Testis (tissue), 3 donors: ENCODE measurements around the gene GPD1. TPM values are rescaled to one million over a fixed set of nuclear protein-coding genes. Genes with fewer than 3 reads are reported as not detected.

Experiments
- DNase-seq: peaks from one replicate; pipeline ENCODE4 v3.0.0-alpha.2; 2019
- H3K27ac ChIP-seq, 2 donors: fragments of 200-600 bp; sonication (generic); one replicate each; pipeline ENCODE4 v1.5.1; 2019
- H3K27me3 ChIP-seq: fragments of 200-600 bp; sonication (generic); one replicate; pipeline ENCODE4 v1.5.1; 2019
- H3K36me3 ChIP-seq: fragments of 200-600 bp; sonication (generic); one replicate; pipeline ENCODE4 v1.5.1; 2017; ENCODE audit warnings: low read depth; ENCODE audit errors: missing control alignments
- H3K4me1 ChIP-seq: fragments of 200-600 bp; sonication (generic); one replicate; pipeline ENCODE4 v1.5.1; 2019
- H3K4me3 ChIP-seq, 2 donors: fragments of 200-600 bp; sonication (generic); one replicate each; pipeline ENCODE4 v1.5.1; 2017 to 2019
- H3K9me3 ChIP-seq: fragments of 200-600 bp; sonication (generic); one replicate; pipeline ENCODE4 v1.5.1; 2017
- CTCF ChIP-seq, 3 experiments: fragments of 450-650 bp in 2 of 3; fragments of 200-600 bp in 1 of 3; sonication (generic) in 1 of 3; IDR thresholded peaks; one replicate each; pipeline ENCODE4 v1.5.1; 2016 to 2019; ENCODE audit warnings: antibody characterized with exemption in 3 of 3, mild to moderate bottlenecking in 2 of 3, moderate library complexity in 1 of 3
- POLR2A ChIP-seq: fragments of 450-650 bp; IDR thresholded peaks from one replicate; pipeline ENCODE4 v1.6.1; 2017; ENCODE audit warnings: antibody characterized with exemption, mild to moderate bottlenecking, moderate library complexity
- WGBS, 2 donors: methylation state at CpG; one replicate each; pipeline ENCODE4 v1.1.5; 2018; 5-methylcytosine and 5-hydroxymethylcytosine counted together
- intact Hi-C: fragments of 100-400 bp; cut with DNase I; formaldehyde crosslinking; loops from one replicate; pipeline ENCODE4 v1.15.1; 2023; ENCODE audit warnings: low total_unique reads
- polyA plus RNA-seq: library from polyadenylated mRNA; stranded (reverse); fragments of 350-450 nt; fragmentation: Illumina TruSeq; extraction: RNeasy Lipid Tissue Mini Kit (QIAGEN cat#74804); gene quantifications from one replicate; pipeline ENCODE4 v1.2.3, GENCODE V29; 2014; ENCODE audit warnings: low read depth, low replicate concordance; ENCODE audit not compliant: insufficient read depth
- total RNA-seq, 2 donors: library from RNA; depleted of rRNA; stranded (reverse); fragments of >200 nt; gene quantifications; one replicate each; pipeline ENCODE4 v1.2.3, GENCODE V29; 2016

Gene GPD1
- total and polyA plus RNA-seq, 3 donors from 2014 or later, result 2.1 to 3.1 (median 2.4) TPM

- Histone ChIP-seq H3K4me3 (no peak overlapping the region), H3K27me3 (no peaks in the 10 kb centered on the region), H3K9me3 (no peaks in the 10 kb centered on the region), H3K36me3 (no peaks in the 10 kb centered on the region), H3K4me1 (peaks cover 14% of the 10 kb centered on the region), H3K27ac (no peak overlapping the region)
- TF ChIP-seq POLR2A (no peak), CTCF (IDR thresholded peaks at IDR 0.05) (no peak)
- 93% methylated on average over 2 of the region's 2 CpGs for WGBS, 2 donors
- intact Hi-C loops, result loop anchor here (10.0 kb wide), 1 partner anchor 196 kb away; no protein-coding TSS in a partner anchor
- no peak for DNase-seq
Observed at GRCh38 chr12:50061171-50061570, 42.6 kb upstream of the GPD1 start.

- Histone ChIP-seq H3K9me3 (no peaks in the 10 kb centered on the region), H3K27ac (no peak overlapping the region), H3K27me3 (no peaks in the 10 kb centered on the region), H3K4me3 (no peak overlapping the region), H3K4me1 (peaks cover 5% of the 10 kb centered on the region), H3K36me3 (no peaks in the 10 kb centered on the region)
- no peak for TF ChIP-seq CTCF (IDR thresholded peaks at IDR 0.05)
- no peak for TF ChIP-seq POLR2A
- DNase-seq, result no peak
- intact Hi-C loops, result loop anchor here (10.0 kb wide), 1 partner anchor 197 kb away; no protein-coding TSS in a partner anchor
- 68 to 78% methylated on average over 3 to 6 of the region's 6 CpGs for WGBS, 2 donors
Observed at GRCh38 chr12:50061946-50062686, 41.7 kb upstream of the GPD1 start.

- Histone ChIP-seq H3K4me3 (no peak overlapping the region), H3K27ac (no peak overlapping the region), H3K27me3 (no peaks in the 10 kb centered on the region), H3K9me3 (no peaks in the 10 kb centered on the region), H3K36me3 (no peaks in the 10 kb centered on the region), H3K4me1 (peaks cover 3% of the 10 kb centered on the region)
- no peak for DNase-seq
- TF ChIP-seq POLR2A (no peak), CTCF (IDR thresholded peaks at IDR 0.05) (no peak)
- intact Hi-C loops, result loop anchor here (10.0 kb wide), 1 partner anchor 198 kb away; no protein-coding TSS in a partner anchor
- 83 to 89% methylated on average over 4 to 5 of the region's 5 CpGs for WGBS, 2 donors
Observed at GRCh38 chr12:50062728-50063460, 40.9 kb upstream of the GPD1 start.

- no peaks in the 10 kb centered on the region for H3K4me1 ChIP-seq
- H3K27me3 ChIP-seq, result no peaks in the 10 kb centered on the region
- no peak for DNase-seq
- H3K36me3 ChIP-seq, result no peaks in the 10 kb centered on the region
- no peak for TF ChIP-seq POLR2A
- TF ChIP-seq CTCF (IDR thresholded peaks at IDR 0.05), result no peak
- 88 to 95% methylated on average over 3 of the region's 3 CpGs for WGBS, 2 donors
- no peak overlapping the region for H3K27ac ChIP-seq
- H3K9me3 ChIP-seq, result no peaks in the 10 kb centered on the region
- H3K4me3 ChIP-seq, result no peak overlapping the region
- intact Hi-C loops, result loop anchor here (10.0 kb wide), 1 partner anchor 201 kb away; no protein-coding TSS in a partner anchor
Observed at GRCh38 chr12:50065726-50066310, 38.0 kb upstream of the GPD1 start.
